DMS153 treated with DMSO at 0.1 percent for 48 hours (cell line): ENCODE results near the gene ZNF398.

Experiments used
- DNase-seq: peaks from one replicate; lab custom pipeline; 2025; ENCODE audit not compliant: unreplicated experiment; lab: John Stamatoyannopoulos, UW

The ZNF398 gene

DNA sequence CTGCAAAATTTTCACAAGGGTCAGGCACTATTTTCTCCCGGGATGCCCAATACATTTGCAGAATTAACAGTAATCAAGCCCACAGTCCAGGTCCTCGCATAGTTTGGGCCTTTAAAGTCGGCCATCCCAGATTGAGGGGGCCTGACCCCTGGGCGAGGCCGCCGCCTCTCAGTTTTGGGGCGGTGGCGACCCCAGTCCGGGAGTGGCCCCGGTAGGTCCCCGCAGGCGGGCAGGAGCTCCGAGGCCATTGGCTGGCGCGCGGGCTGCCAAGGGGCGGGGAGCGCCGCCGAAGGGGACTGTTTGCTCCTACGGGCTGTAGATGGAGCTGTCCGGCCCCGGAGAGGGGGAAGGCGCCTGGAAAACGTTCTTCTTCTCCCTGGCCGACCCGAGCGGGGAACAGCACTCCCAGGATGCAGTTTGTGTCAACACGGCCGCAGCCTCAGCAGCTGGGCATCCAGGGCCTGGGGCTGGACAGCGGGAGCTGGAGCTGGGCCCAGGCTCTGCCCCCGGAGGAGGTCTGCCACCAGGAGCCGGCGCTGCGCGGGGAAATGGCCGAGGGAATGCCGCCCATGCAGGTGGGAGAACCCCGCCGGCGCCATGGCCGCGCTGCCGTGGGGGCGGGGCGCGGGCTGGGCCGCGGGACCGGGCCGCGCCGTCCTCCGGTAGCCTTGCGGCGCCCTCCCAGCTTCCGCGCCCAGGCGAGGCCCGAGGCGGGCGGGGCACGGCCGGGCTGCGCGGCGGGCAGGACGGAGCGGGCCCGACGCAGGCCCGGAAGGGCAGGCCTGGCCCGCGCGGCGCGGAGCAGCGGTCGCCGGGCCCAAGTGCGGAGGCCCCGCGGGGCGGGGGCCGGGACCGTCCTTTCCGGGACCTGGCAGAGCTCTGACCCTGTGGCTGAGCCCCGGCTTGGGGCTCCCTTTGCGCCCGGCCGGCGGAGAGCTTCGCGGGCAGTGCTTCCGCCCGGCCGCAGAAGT lies 48.2 kb downstream of the ZNF398 start, which contains the start of gene ZNF282:
TSS of gene ZNF282 (plus strand) at position 367 of the 971 bp plus-strand sequence. CDS start at position 411, 44 bp downstream.
- peak; percentile 88 for DNase-seq

DNA sequence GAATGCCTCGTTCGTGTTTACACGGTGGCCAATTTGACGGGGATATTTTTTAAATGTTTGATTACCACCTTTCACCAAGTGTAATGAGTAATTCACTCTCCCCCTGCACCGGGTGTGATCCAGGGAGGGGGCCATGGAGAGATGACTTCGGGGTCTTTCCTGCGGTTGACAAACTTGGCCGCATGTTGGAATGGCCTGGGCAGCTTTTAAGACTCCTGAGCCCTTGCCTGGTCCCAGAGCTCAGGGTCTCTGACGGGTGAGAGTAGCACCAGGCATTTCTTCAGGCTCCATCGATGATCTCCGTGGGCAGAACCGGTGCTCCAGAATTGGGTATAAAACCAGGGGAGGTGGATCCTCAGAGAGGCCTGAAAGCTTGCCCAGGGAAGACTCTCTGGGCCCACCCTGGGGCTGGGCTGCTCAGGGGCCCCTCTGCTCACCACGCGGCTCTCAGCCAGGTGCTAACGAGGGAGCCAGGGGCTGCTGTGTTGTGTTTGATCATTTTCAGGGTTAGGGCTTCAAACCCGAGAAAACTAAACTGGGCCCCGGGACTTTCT lies 49.0 kb downstream of the ZNF398 start:
- no peak for DNase-seq

- no peak for DNase-seq
Measured at GRCh38 chr7:149196705-149197171, 49.5 kb downstream of the ZNF398 start.

- DNase-seq, result no peak
Measured at GRCh38 chr7:149197675-149198074, 50.4 kb downstream of the ZNF398 start.

DNA sequence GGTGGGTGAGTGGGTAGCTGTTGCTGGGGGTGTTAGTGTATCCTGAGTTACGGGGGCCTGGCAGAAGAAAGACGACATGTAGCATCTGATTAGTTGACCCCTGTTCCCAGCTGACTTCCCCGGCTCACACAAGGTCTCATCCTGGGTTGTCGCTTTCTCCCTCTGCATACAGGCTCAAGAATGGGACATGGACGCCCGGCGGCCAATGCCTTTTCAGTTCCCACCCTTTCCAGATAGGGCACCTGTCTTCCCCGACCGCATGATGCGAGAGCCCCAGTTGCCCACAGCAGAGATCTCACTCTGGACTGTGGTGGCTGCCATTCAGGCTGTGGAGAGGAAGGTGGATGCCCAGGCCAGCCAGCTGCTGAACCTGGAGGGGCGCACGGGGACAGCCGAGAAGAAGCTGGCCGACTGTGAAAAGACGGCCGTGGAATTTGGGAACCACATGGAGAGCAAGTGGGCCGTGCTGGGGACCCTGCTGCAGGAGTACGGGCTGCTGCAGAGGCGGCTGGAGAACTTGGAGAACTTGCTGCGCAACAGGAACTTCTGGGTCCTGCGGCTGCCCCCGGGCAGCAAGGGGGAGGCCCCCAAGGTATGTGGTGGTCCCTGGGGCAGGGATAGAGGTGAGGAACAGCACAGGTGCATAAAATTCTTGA lies 51.0 kb downstream of the ZNF398 start:
- DNase-seq, result no peak

DNA sequence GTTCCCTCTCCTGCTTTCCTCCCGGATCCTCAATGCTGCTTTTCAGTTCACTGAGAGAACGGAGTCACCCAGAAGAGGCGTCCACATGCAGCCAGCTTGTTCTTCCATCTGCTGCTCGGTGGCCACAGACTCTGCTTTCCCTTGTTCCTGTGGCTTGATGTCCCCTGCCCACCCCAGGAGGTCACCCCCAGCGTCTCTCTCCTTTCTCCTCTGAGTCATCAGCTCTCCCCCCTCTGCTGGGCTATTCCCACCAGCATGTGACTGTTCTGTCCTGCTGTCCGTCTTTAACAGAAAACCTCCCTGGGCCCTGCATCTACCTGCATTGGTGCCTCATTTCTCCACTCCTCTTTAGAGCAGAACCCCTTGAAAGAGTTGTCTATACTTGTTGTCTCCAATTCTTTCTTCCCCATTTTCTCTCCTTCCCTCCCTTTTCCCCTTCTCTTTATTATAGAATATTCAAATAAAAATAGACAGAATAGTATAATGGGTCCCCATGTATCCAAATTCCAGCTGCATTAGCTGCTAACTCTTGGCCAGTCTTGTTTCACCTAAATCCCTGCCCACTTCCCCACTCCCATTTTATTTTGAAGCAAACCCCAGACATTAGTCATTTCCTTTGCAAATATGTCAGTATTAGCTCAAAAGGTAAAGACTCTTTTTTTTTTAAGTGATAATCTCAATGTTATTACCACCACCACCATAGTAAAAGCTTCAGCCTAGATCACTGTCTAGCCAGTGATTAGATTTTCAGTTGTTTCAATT lies 52.2 kb downstream of the ZNF398 start:
- no peak for DNase-seq

- no peak for DNase-seq
Measured at GRCh38 chr7:149202831-149203231, 55.6 kb downstream of the ZNF398 start.

DNA sequence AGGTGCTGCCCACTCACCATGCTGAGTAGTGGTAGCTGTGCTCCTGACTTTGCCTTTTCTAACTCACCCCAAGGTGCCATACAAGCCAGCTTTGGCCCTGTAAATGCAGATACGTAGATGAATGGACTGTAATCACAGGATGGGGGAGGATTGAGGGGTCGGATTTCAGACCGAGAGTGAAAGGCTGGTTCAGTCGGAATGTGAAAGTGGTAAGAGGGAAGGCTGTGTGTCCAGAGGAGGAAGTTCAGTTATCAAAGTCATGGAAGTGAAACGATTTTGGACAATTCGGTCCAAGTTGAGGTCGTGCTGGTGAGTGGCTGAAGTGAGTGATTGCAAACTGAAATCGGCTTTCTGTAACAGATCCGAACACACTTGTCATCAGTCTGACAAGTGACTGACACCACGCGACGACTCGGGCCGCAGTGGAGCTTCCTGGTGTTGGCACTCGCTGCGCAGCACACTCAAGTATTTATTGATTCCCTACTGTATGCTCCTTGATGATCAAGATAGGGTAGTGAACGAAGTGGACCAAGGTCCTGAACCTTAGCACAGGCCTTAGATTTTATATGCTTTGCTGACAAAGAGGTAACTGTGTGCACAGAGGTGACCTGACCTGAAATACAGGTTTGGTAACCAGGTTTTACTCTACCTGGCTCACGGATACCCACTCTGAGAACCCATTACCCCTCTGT lies 58.6 kb downstream of the ZNF398 start:
- no peak for DNase-seq

DNA sequence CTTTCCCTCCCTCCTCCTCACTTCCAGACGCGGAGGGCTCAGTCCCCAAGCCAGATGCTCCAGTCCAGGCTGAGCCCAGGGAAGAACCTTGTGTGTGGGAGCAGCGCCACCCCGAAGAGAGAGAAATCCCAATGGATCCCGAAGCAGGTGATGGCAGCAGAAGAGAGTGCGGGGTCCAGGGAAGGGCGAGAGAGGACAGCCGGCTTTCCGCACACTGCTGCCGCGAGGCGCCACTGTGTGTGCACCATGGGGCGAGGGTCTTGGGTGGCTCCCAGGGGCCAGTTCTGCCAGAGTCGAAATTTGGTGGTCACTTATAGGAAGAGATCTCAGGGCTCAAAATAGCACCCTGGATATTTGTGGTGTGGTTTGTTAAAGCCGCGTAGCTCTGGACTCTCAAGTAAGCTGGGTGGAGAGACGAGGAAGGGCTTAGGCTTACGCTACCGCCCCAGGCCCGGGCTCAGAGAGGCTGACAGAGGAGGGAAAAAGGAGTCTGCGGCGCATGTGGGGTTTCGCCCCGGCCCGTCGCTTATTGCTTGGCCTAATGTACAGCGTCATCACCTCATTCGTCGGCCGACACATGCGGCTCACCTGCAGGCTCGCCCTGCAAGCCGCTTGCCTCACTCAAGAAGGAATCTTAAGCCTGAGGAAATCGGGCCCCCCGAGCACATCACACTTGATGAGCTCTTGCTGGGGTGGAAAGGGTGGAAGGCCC lies 60.2 kb downstream of the ZNF398 start:
- no peak for DNase-seq

GRCh38 chr7:149209518-149210269 lies 62.4 kb downstream of the ZNF398 start:
- DNase-seq, result no peak

DNA sequence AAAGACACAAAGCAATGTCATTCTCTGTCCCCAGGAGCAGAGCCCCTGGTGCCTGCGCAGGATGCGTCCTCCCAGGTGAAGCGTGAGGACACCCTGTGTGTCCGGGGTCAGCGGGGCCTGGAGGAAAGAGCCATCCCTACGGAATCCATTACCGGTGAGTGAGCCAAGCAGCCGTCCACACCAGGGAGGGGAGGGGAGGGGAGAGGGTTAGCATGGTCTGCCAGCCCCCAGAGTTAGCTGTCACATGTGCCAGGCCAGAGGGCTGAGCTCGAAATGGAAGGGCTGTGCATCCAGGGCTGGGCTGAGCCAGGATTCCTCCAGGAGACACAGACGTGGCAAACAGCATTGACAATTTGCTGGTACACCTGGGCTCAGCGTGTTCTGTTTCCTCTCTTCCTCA lies 63.3 kb downstream of the ZNF398 start:
- no peak for DNase-seq

- DNase-seq, result no peak
Measured at GRCh38 chr7:149214020-149214720, 66.9 kb downstream of the ZNF398 start.

GRCh38 chr7:149216402-149216801 lies 69.1 kb downstream of the ZNF398 start:
- no peak for DNase-seq

DNA sequence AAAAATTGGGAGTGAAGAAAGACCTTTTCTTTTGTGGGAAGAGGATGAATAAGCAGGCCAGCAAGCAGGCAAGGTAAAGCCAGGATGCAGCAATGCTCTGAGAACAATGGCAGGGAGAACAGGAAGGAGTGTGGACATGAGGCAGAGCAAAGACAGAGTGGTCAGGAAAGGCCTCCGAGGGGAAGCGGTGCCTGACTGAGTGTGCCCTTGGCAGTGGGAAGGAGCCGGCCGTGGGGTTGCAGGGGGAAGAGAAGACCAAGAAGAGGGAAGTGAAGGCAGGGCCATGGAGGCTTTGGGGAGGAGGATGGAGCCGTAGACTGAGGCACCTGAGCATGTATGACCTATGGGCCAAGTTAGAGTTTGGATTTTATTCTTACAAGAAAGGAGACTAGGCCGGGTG lies 70.3 kb downstream of the ZNF398 start:
- DNase-seq, result no peak

DNA sequence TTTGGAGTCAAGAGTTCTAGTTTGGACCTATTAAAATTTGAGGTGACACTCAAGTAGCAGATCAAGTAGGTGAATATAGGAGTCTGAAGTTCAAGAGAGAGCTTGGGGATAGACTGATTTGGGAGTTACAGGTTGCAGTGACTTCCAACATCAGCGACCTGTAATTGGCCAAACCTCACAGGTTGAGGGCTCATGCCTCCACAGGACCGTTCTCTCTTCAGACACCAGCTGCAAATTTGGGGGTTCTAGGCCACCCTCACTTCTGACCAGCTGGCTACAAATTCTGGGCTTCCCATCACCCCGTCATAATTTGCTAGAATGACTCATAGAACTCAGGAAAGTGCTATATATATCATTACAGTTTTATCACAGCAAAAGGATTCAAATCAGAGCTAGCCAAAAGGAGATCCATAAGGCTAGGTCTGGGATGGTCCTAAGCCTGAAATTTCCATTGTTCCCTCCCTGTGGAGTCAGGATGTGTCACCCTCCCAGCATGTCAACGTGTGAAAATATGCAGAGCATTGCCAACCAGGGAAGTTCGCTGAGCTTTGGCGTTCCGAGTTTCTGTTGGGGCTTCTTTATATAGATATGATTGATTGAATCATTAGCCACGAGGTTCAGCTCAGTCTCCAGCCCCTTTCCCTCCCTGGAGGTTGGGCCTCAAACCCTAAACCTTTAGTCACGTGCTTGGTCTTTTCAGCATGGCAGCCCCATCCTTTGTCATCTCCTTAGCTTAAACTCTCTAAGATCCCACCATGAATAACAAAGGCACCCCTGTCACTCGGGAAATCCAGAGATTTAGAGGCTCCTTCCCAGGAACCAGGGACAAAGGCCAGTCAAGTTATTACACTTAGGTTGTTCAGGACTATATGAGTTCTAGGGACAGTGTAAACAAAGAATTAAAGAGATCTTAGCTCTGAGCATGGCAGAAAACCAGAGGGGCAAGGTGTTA lies 71.5 kb downstream of the ZNF398 start:
- no peak for DNase-seq

- no peak for DNase-seq
Measured at GRCh38 chr7:149220534-149220933, 73.3 kb downstream of the ZNF398 start.

DNA sequence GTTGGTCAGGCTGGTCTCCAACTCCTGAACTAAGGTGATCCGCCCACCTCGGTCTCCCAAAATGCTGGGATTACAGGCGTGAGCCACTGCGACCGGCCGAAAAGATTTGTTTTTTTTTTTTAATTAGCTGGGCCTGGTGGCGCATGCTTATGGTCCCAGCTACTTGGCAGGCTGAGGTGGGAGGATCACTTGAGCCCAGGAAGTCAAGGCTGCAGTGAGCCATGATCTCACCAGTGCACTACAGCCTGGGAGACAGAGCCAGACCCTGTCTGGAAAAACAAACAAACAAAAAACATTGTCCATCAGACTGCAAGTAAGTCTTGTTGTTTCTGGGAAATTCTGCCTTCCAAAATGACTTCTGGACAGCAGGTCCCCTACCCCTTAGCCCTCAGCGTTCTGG lies 75.9 kb downstream of the ZNF398 start:
- DNase-seq, result no peak
